HEK293 (cell line): ENCODE measurements around the gene BHLHA9.
"Not testable (repeated sequence)": the region's sequence is repeated elsewhere in the genome, so short reads cannot be mapped to it uniquely, and the experiment has no call there.

Experiments
- CTCF ChIA-PET: fragments of 350-600 bp; formaldehyde crosslinking; extraction: SDS; loops from one replicate; lab custom pipeline; 2021; ENCODE audit warnings: antibody characterized with exemption; lab: Yijun Ruan, JAX
- POLR2A ChIA-PET: fragments of 300-600 bp; formaldehyde crosslinking; extraction: SDS; loops from one replicate; lab custom pipeline; 2020; ENCODE audit warnings: antibody characterized with exemption, inconsistent platforms; lab: Yijun Ruan, JAX
- H3K27ac ChIP-seq: fragments of 200-500 bp; sonication (Bioruptor generic); 2 replicates; pipeline ENCODE4 v1.5.1; 2014; ENCODE audit warnings: low read depth, low read length, control low read depth, inconsistent platforms; ENCODE audit errors: extremely low read depth
- H3K36me3 ChIP-seq, 2 experiments: fragments of 200-500 bp in 1 of 2; sonication (Bioruptor generic) in 1 of 2; 1 replicate in 1 of 2; 2 replicates in 1 of 2; pipeline ENCODE4 v1.5.1; 2014 to 2017; ENCODE audit warnings: inconsistent platforms in 2 of 2, low read length in 2 of 2; ENCODE audit not compliant: control insufficient read depth in 2 of 2, insufficient read depth in 1 of 2
- H3K4me1 ChIP-seq: fragments of 200-500 bp; sonication (Bioruptor generic); 2 replicates; pipeline ENCODE4 v1.5.1; 2014; ENCODE audit warnings: mild to moderate bottlenecking, low read length, inconsistent platforms; ENCODE audit not compliant: control insufficient read depth, insufficient read depth
- H3K4me3 ChIP-seq: 2 replicates; pipeline ENCODE4 v1.5.1; 2011; ENCODE audit warnings: low read depth, mild to moderate bottlenecking, control low read depth, low read length, moderate library complexity
- H3K9me3 ChIP-seq: fragments of 200-500 bp; sonication (Bioruptor generic); 2 replicates; pipeline ENCODE4 v1.5.1; 2014; ENCODE audit warnings: low read depth, low read length, inconsistent platforms; ENCODE audit not compliant: control insufficient read depth, insufficient read depth
- BCL11A ChIP-seq: fragments of 450-650 bp; formaldehyde crosslinking; IDR thresholded peaks from 2 replicates; pipeline ENCODE4 v1.5.1; 2016; ENCODE audit warnings: low read depth, missing biosample characterization, missing genetic modification characterization
- CTCF ChIP-seq: fragments of 450-650 bp; formaldehyde crosslinking; IDR thresholded peaks from 2 replicates; pipeline ENCODE4 v1.5.1; 2016; ENCODE audit warnings: missing biosample characterization, missing genetic modification characterization
- HIC1 ChIP-seq: fragments of 450-650 bp; formaldehyde crosslinking; IDR thresholded peaks from 2 replicates; pipeline ENCODE4 v1.5.1; 2016; ENCODE audit warnings: missing biosample characterization, missing genetic modification characterization
- HOXA7 ChIP-seq: sonication (generic); formaldehyde crosslinking; IDR thresholded peaks from 2 replicates; pipeline ENCODE4 v1.8.1; 2022; ENCODE audit warnings: missing genetic modification reagents, borderline replicate concordance
- PBX3 ChIP-seq: sonication (generic); formaldehyde crosslinking; IDR thresholded peaks from 2 replicates; pipeline ENCODE4 v1.8.1; 2022; ENCODE audit warnings: mild to moderate bottlenecking, moderate library complexity, missing genetic modification reagents
- SETDB1 ChIP-seq: IDR thresholded peaks from one replicate; pipeline ENCODE4 v1.6.1; 2017; ENCODE audit warnings: mild to moderate bottlenecking, low read length, moderate library complexity, mixed read lengths; ENCODE audit not compliant: insufficient read length
- YY2 ChIP-seq: fragments of 450-650 bp; formaldehyde crosslinking; IDR thresholded peaks from 2 replicates; pipeline ENCODE4 v1.5.1; 2016; ENCODE audit warnings: missing biosample characterization, missing genetic modification characterization
- ZBTB17 ChIP-seq: fragments of 450-650 bp; formaldehyde crosslinking; IDR thresholded peaks from 2 replicates; pipeline ENCODE4 v1.5.1; 2016; ENCODE audit warnings: missing biosample characterization, missing genetic modification characterization
- ZEB2 ChIP-seq: fragments of 450-650 bp; formaldehyde crosslinking; IDR thresholded peaks from 2 replicates; pipeline ENCODE4 v1.5.1; 2016; ENCODE audit warnings: missing biosample characterization, missing genetic modification characterization
- ZNF121 ChIP-seq: fragments of 450-650 bp; formaldehyde crosslinking; IDR thresholded peaks from 2 replicates; pipeline ENCODE4 v1.5.1; 2016; ENCODE audit warnings: missing biosample characterization, missing genetic modification characterization
- ZNF146 ChIP-seq: fragments of 450-650 bp; formaldehyde crosslinking; IDR thresholded peaks from 2 replicates; pipeline ENCODE4 v1.5.1; 2016; ENCODE audit warnings: missing biosample characterization, missing genetic modification characterization
- ZNF175 ChIP-seq: fragments of 450-650 bp; formaldehyde crosslinking; IDR thresholded peaks from 2 replicates; pipeline ENCODE4 v1.5.1; 2016; ENCODE audit warnings: missing biosample characterization, missing genetic modification characterization
- ZNF214 ChIP-seq: fragments of 450-650 bp; formaldehyde crosslinking; IDR thresholded peaks from 2 replicates; pipeline ENCODE4 v1.5.1; 2017; ENCODE audit warnings: missing biosample characterization, mild to moderate bottlenecking, missing genetic modification characterization, borderline replicate concordance
- ZNF23 ChIP-seq: fragments of 450-650 bp; formaldehyde crosslinking; IDR thresholded peaks from 2 replicates; pipeline ENCODE4 v1.5.1; 2016; ENCODE audit warnings: missing biosample characterization, missing genetic modification characterization, borderline replicate concordance
- ZNF660 ChIP-seq: fragments of 450-650 bp; IDR thresholded peaks from 2 replicates; pipeline ENCODE4 v1.5.1; 2018; ENCODE audit warnings: missing biosample characterization, mild to moderate bottlenecking, missing genetic modification characterization
- ZNF677 ChIP-seq: fragments of 450-650 bp; IDR thresholded peaks from 2 replicates; pipeline ENCODE4 v1.5.0; 2018; ENCODE audit warnings: missing biosample characterization, mild to moderate bottlenecking, missing genetic modification characterization, moderate library complexity
- ZNF692 ChIP-seq: fragments of 450-650 bp; formaldehyde crosslinking; IDR thresholded peaks from 2 replicates; pipeline ENCODE4 v1.5.1; 2016; ENCODE audit warnings: missing biosample characterization, missing genetic modification characterization
- ZNF791 ChIP-seq: fragments of 450-650 bp; formaldehyde crosslinking; IDR thresholded peaks from 2 replicates; pipeline ENCODE4 v1.5.1; 2016; ENCODE audit warnings: missing biosample characterization, missing genetic modification characterization
- ZNF830 ChIP-seq: fragments of 450-650 bp; IDR thresholded peaks from 2 replicates; pipeline ENCODE4 v1.5.0; 2018; ENCODE audit warnings: missing biosample characterization, missing genetic modification characterization, low read depth, mild to moderate bottlenecking, moderate library complexity

The BHLHA9 gene

GRCh38 chr17:1304962-1305563 lies 34.8 kb downstream of the BHLHA9 start:
- POLR2A ChIA-PET: no interaction called here
- H3K4me1 ChIP-seq: no peaks in the 10 kb centered on the region
- H3K9me3 ChIP-seq: no peaks in the 10 kb centered on the region
- CTCF ChIA-PET: no interaction called here
- no peak overlapping the region for H3K4me3 ChIP-seq
- TF ChIP-seq PBX3 (CRISPR knock-in tag) (no peak), ZNF175 (no peak), ZNF830 (no peak), ZBTB17 (tag by site-specific recombination) (no peak), ZNF121 (tag by site-specific recombination) (no peak), YY2 (tag by site-specific recombination) (no peak), ZNF791 (tag by site-specific recombination) (no peak), SETDB1 (no peak), ZNF23 (tag by site-specific recombination) (no peak), ZNF214 (tag by site-specific recombination) (no peak), ZEB2 (tag by site-specific recombination) (no peak), BCL11A (tag by site-specific recombination) (no peak), ZNF677 (tag by site-specific recombination) (no peak), ZNF692 (tag by site-specific recombination) (no peak)
- TF ChIP-seq, all 188 proteins: peak for 0
- H3K36me3 ChIP-seq: no peaks in the 10 kb centered on the region
- H3K27ac ChIP-seq: no peak overlapping the region

GRCh38 chr17:1307829-1308228 lies 37.6 kb downstream of the BHLHA9 start:
- H3K36me3 ChIP-seq, H3K9me3 ChIP-seq, H3K4me1 ChIP-seq, H3K27ac ChIP-seq, POLR2A ChIA-PET, H3K4me3 ChIP-seq: not testable (repeated sequence)
- 0 out of 2 replicates have a peak, but pooled peaks have one; percentile 15 for TF ChIP-seq HIC1 (tag by site-specific recombination)
- CTCF ChIA-PET: interaction anchor here (0.5 to 0.6 kb wide), 2 partner anchors 49 to 181 kb away, joined by 3 to 4 read pairs; no protein-coding TSS in a partner anchor

- CTCF ChIA-PET: interaction anchor here (0.5 kb wide), 1 partner anchor 15 kb away, joined by 3 read pairs; no protein-coding TSS in a partner anchor
- peaks cover 13% of the 10 kb centered on the region for H3K4me1 ChIP-seq
- POLR2A ChIA-PET: no interaction called here
- TF ChIP-seq YY2 (tag by site-specific recombination) (no peak), ZNF146 (tag by site-specific recombination) (no peak), ZBTB17 (tag by site-specific recombination) (0 out of 2 replicates have a peak, but pooled peaks have one; percentile 12), CTCF (tag by site-specific recombination) (no peak), HOXA7 (no peak), ZNF660 (no peak)
These were observed 42.1 kb downstream of the BHLHA9 start for GRCh38 chr17:1312261-1312870.

More at GRCh38 chr17:1312261-1312870, 42.1 kb downstream of the BHLHA9 start:
- H3K4me3 ChIP-seq: no peak overlapping the region
- H3K9me3 ChIP-seq: no peaks in the 10 kb centered on the region
- no peak overlapping the region for H3K27ac ChIP-seq
- H3K36me3 ChIP-seq: no peaks in the 10 kb centered on the region; a peak in 1 of 3 replicates
